Astrocyte of the spinal cord (primary cell): ENCODE data around the gene LSM5.
"Not testable (repeated sequence)": the region's sequence is repeated elsewhere in the genome, so short reads cannot be mapped to it uniquely, and the experiment has no call there.

Experiments used
- DNase-seq: peaks from one replicate; pipeline ENCODE4 v3.0.0; 2011; ENCODE audit warnings: low read depth, low spot score
- H3K4me3 ChIP-seq: 2 replicates; pipeline ENCODE4 v1.5.1; 2011; ENCODE audit warnings: low read depth, mild to moderate bottlenecking, low read length, moderate library complexity
- CTCF ChIP-seq: IDR thresholded peaks from 2 replicates; pipeline ENCODE4 v1.5.1; 2012; ENCODE audit warnings: low read depth, mild to moderate bottlenecking, low read length, inconsistent platforms
- in situ Hi-C: cut with HindIII; loops from 2 replicates; pipeline ENCODE4 v1.10.0; 2017; ENCODE audit warnings: low sequenced_read_pairs

LSM5 gene

GRCh38 chr7:32500922-32501341 is 10.8 kb upstream of the LSM5 start:
- DNase-seq, result peak; percentile 76
- no peak for TF ChIP-seq CTCF
- in situ Hi-C loops, result no loop called here
- H3K4me3 ChIP-seq, result no peak overlapping the region

- in situ Hi-C loops, DNase-seq, H3K4me3 ChIP-seq: not testable (repeated sequence)
These were observed 10.0 kb upstream of the LSM5 start for GRCh38 chr7:32500216-32500615.

GRCh38 chr7:32499755-32500154 is 9.6 kb upstream of the LSM5 start:
- DNase-seq, in situ Hi-C loops, H3K4me3 ChIP-seq: not testable (repeated sequence)

- in situ Hi-C loops, result no loop called here
- no peak for DNase-seq
- H3K4me3 ChIP-seq, result peak overlapping the region; percentile 85
- TF ChIP-seq CTCF, result no peak
These were observed 6.1 kb upstream of the LSM5 start for GRCh38 chr7:32496052-32496813.

- DNase-seq, result peak; percentile 97
- in situ Hi-C loops, result no loop called here
- TF ChIP-seq CTCF, result no peak
- peak within 1 kb of the TSS; percentile 85 for H3K4me3 ChIP-seq
These were observed 5.3 kb upstream of the LSM5 start, which contains the start of gene AVL9 for GRCh38 chr7:32495298-32496051. AVL9 (plus strand) TSS chr7:32495489; CDS start chr7:32495710, 221 bp downstream.

GRCh38 chr7:32494946-32495297 is 4.7 kb upstream of the LSM5 start:
- in situ Hi-C loops, result no loop called here
- no peak for TF ChIP-seq CTCF
- H3K4me3 ChIP-seq, result peak overlapping the region; percentile 68
- DNase-seq, result no peak

GRCh38 chr7:32489788-32490126 is 423 bp downstream of the LSM5 start:
- peak overlapping the region; percentile 90 for H3K4me3 ChIP-seq
- in situ Hi-C loops, result no loop called here
- DNase-seq, result no peak
- no peak for TF ChIP-seq CTCF
